COR-L47 (cell line): ENCODE data around the gene EDA.

ENCODE experiments used
- DNase-seq: peaks from one replicate; lab custom pipeline; 2025; lab: John Stamatoyannopoulos, UW

Gene EDA

GRCh38 chrX:69615779-69616456 lies at the start of gene EDA:
TSS of gene EDA (plus strand) at chrX:69616113.
- DNase-seq: peak; percentile 20

DNA sequence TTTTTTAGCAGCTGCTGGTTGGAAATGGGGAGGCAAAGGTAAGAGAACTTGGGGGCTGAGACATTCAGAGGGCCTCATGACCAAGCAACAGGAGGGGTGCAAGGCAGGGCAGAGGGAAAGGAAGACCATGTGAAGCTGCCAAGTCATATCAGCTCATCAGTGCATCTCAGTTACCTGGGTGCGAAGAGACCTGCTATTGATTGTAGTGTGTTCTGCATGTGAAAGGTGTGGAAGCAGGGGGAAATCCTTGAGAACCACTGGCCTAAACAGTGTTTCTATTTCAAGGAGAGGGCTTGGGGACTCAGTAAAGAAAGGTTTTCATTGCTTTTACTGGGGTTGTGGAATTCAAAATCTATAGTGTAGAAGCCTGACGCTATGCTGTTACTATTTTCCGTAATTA lies 47.1 kb upstream of the EDA start:
- DNase-seq: no peak

DNA sequence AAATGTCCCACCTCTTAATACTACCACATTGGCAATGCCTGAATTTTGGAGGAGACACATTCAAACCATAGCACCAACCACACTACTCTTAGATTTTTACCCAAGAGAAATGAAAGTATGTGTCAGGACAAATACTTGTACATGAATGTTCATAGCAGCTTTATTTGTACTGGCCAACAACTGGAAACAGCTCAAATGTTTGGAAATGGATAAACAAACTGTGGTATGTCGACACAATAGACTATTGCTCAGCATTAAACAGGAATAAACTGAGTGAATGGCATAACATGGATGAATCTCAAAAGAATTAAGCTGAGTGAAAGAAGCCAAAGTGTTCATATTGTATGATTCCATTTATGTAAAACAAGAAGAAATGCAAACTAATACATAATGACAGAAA lies 18.5 kb upstream of the EDA start:
- DNase-seq: no peak

DNA sequence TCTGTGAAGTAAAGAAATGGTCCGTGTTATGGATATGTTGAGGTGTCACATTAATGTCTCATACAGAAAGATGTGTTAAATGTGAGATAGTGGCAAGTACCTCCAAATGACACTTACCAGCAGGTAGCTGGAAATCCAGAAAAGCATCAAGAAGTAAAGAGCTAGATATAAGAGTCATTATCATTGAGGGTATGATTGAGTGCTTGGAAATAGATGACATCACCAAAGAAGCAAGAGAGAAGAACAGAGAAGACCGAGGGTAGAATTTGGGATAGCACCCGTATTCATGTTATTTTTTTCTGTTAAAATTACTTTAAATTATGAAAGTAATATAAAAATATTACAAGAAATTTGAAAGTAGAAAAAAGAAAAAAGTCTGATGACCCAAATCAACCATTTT lies 15.7 kb upstream of the EDA start:
- no peak for DNase-seq

- DNase-seq: no peak
Observed at GRCh38 chrX:69603566-69604194, 12.2 kb upstream of the EDA start.

DNA sequence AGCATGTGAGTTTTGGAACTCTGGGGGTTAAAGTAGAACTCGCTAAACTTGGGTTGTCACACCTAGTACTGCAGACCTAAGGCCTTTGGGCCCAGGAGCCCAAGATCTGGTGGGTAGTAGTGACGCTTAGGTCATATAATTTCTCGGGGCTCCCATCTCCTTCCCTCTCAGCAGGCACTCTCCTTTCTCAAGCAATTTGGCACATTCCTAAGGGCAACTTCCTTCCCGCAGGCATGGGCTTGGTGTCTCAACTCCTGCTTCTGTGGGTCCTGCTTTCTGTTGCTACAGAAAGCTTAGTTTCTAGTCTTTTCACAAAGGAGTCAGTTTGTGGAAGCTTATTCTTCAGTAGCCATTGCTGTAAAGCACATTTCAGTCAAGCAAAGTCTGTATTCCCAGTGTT lies 10.4 kb upstream of the EDA start:
- DNase-seq: no peak

GRCh38 chrX:69607616-69608015 lies 8.3 kb upstream of the EDA start:
- DNase-seq: no peak

GRCh38 chrX:69613946-69614345 lies 2.0 kb upstream of the EDA start:
- DNase-seq: no peak

- DNase-seq: no peak
Observed at GRCh38 chrX:69614886-69615285, 1.0 kb upstream of the EDA start.

GRCh38 chrX:69615342-69615741 lies 571 bp upstream of the EDA start:
- no peak for DNase-seq

GRCh38 chrX:69616457-69617203 lies 717 bp downstream of the EDA start:
- DNase-seq: no peak

DNA sequence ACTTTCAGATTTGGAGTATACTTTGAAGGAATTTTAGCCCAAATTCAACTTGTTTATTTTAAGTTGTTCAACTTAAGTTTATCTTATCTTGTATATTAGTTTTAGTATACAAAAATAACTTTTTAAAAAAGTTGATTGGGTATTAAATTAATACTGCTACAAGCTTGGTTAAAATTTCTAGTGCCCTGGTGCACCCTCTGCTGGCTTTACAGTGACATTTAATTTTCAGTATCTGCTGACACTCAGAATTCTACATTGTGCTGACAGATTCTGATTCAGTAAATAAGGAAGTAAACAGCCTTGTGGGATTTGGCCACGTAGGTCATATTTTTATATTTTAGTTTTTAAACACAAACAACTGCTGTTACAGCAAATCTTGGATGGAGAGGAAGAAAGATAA lies 2.9 kb downstream of the EDA start:
- DNase-seq: no peak

GRCh38 chrX:69626129-69626528 lies 10.2 kb downstream of the EDA start:
- no peak for DNase-seq

- no peak for DNase-seq
Observed at GRCh38 chrX:69627744-69628143, 11.8 kb downstream of the EDA start.

- DNase-seq: no peak
Observed at GRCh38 chrX:69630147-69630546, 14.2 kb downstream of the EDA start.

- DNase-seq: no peak
Observed at GRCh38 chrX:69664693-69665092, 48.8 kb downstream of the EDA start.

DNA sequence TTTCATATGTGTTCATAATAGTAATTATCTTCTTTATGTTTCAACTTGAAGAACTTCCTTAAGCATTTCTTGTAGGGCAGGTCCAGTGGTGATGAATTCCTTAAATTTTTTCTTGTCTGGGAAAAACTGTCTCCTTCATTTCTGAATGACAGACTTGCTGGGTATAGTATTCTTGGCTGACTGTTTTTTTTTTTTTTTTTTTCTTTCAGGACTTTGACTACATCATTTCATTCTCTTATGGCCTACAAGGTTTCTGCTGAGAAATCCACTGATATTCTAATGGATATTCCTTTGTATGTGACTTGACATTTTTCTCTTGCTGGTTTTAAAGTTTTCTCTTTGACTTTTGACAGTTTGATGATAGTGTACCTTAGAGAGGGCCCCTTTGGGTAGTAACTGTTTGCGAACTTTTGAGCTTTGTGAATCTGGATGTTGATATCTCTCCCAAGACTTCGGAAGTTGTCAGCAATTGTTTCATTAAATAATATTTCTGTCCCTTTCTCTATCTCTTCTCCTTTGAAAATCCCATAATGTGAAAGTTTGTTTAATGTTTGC lies 54.2 kb downstream of the EDA start:
- no peak for DNase-seq

DNA sequence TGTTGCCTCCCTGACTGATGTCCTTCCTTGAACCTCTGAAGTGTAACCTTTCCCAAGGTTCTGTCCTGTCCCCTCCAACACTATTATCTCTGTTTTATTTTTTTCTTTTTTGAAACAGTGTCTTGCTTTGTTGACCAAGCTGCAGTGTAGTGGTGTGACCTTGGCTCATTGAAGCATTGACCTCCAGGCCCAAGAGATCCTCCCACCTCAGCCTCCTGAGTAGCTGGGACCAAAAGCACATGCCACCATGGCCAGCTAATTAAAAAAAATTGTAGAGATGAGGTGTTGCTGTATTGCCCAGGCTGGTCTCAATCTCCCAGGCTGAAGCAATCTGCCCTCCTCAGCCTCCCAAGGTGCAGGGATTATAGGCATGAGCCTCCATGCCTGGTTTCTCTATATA lies 59.0 kb downstream of the EDA start:
- no peak for DNase-seq

- DNase-seq: no peak
Observed at GRCh38 chrX:69705818-69706217, 89.9 kb downstream of the EDA start.

- no peak for DNase-seq
Observed at GRCh38 chrX:69718102-69718501, 102.2 kb downstream of the EDA start.

DNA sequence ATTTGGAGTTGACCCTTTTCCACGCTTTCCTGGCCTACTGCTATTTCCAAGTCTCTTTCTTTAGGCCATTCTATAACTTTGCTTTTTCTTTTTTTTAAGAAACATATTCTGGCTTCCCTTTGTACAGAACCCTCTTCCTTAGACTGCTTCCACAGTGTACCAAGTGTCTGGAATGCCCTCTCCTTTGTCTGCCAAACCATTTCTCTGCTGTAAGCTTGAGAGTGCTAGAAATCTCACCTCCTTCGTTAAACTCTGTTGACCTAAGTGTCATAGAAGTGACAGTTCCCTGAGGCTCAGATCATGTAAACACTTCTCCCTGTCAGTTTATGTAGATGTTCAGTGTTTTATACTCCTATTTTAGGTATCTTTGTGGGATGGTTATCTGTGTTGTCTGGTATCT lies 108.4 kb downstream of the EDA start:
- no peak for DNase-seq

GRCh38 chrX:69740317-69740716 lies 124.4 kb downstream of the EDA start:
- no peak for DNase-seq

DNA sequence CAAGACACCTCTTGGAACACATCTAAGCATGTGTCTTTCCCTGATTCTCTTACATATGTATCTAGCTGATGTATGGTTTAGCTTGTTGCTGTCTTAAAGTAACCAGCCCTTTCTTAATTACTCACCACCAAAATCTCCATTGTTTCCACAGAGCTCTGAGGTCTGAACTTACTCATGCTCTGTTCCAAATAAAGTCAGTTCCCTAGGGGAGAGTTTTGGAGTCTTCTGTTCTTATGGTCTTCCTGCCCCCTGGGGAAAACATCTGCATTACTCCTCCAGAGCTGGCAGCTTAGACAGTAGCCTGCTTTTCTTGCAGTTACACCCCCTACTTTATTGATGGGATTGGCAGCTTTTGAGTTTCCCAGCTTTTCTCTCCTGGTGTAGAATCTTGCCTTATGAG lies 125.8 kb downstream of the EDA start:
- no peak for DNase-seq
